HG02623 (cell line): ENCODE data around the gene CACNA2D2.
"Not testable (repeated sequence)": the region's sequence is repeated elsewhere in the genome, so short reads cannot be mapped to it uniquely, and the experiment has no call there.

ENCODE experiments used
- ATAC-seq: cut with Tn5 transposase; IDR thresholded peaks from one replicate; pipeline ENCODE4 v1.9.1; 2021; ENCODE audit warnings: moderate library complexity; ENCODE audit not compliant: unreplicated experiment

Gene CACNA2D2

GRCh38 chr3:50530001-50530970 is 26.9 kb upstream of the CACNA2D2 start:
- ATAC-seq = no peak

GRCh38 chr3:50525987-50526386 is 22.6 kb upstream of the CACNA2D2 start:
- ATAC-seq = no peak

GRCh38 chr3:50525191-50525910 is 21.9 kb upstream of the CACNA2D2 start:
- ATAC-seq = no peak

DNA sequence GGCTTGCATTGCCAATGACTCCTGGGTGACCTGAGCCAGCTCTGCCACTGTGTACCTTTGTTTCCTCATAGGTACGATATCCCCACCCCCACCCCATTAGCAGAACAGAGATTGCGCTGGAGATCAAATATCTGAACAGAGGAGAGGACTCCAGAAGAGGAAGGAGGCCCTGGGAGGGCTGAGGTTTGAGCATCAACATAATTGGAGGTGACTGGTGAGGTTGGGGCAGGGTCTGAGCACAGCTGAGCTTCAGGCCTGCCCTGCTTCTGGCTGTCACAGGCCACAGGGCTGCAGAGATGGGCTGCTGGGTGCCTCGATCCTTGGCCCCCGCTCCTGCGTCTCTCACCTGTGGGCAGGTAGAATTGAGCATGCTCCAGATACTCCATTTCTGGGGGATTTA is 21.3 kb upstream of the CACNA2D2 start:
- no peak for ATAC-seq

DNA sequence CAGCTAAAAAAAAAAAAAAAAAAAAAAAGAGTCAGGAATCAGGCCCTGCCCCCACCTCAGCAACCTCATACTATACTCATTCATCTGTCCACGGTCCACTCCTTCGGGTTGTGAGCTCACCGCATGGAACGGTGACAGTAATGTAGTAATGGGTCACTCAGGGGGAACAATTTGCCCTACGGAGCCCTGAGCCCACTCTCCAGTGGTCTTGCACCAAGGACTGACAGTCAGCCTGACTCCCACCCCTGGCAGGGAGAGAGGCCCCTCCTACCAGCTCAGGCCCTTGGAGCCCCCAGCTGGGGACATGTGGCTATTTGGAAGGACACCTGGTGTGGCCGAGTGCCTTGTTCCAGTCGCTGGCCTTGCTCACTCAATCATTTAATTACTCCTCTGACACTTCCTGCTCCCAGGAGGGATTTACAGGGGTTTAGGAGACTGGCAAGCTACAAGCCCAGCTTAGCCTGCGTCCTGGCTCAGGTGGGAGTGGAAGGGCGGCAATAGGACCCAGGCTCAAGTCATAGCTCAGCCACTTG is 19.9 kb upstream of the CACNA2D2 start:
- no peak for ATAC-seq

GRCh38 chr3:50521572-50521971 is 18.1 kb upstream of the CACNA2D2 start:
- ATAC-seq = no peak

DNA sequence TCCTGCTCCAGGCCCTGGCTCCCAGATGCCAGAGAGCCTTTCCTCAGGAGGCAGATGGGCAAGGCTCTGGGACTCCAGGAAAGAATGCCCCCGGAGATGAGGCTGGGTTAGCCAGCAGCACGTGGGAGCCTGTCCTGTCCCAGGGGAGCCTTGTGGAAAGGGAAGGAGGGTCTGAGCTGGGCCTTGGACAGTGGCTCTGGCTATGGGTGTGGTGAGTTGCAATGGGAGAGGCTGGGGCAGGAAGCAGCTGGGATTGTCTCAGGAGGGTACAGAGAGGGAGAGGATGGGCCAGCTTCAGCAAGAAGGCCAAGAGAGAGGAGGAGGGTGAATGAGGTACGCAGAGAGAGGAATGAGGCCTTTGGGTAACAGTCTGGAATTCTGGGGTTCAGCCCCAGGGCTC is 17.4 kb upstream of the CACNA2D2 start:
- ATAC-seq = no peak

DNA sequence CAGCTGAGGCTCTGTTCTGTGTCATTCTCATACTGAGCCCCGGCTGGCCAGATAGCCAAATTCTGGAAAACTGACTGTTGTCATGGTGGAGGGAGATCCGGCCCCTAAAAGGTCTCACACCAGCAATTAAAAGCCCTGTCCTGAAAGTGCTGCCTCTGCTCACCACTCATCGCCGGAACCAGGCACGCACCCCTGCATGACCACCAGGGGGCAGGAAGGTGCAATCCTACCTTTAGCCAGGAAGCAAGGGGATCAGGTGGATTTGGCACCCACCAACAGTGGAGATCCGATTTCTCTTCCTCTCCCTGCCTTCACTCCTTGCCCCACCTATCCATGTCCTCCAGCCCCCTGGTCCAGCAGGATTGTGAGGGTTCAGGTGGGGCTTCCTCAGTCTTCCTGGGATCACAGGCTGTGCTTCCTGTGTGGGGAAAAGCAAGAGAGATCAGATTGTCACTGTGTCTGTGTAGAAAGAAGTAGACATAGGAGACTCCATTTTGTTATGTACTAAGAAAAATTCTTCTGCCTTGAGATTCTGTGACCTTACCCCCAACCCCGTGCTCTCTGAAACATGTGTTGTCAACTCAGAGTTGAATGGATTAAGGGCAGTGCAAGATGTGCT is 16.1 kb upstream of the CACNA2D2 start:
- ATAC-seq = no peak

GRCh38 chr3:50518436-50518835 is 15.0 kb upstream of the CACNA2D2 start:
- no peak for ATAC-seq

- ATAC-seq = no peak
These were observed 14.3 kb upstream of the CACNA2D2 start for GRCh38 chr3:50517721-50518206.

DNA sequence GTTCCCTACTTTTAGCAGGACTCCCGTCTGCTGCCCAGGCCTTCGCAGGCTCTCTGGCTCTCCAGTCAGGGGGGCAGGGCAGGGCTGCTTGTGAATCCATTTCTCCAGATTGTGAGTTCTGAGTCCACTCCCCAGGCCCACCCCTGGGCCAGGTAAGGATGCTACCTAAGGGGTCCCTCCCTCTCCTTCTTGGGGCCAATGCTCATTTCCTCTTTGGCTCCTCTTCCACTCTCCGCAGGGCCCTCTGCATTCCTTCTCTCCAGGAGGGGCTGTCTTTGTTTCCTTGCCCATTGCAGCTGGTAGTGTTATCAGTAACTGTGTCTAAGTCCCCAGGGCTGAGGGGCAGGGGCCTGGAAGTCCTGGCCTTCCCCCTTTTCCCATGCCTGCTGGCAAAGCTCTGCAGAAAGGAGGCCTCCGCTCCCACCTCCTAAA is 13.0 kb upstream of the CACNA2D2 start:
- ATAC-seq = no peak

GRCh38 chr3:50515565-50516439 is 12.4 kb upstream of the CACNA2D2 start:
- ATAC-seq = no peak

- not testable (repeated sequence) for ATAC-seq
These were observed 9.5 kb upstream of the CACNA2D2 start for GRCh38 chr3:50512908-50513307.

- no peak for ATAC-seq
These were observed 8.7 kb upstream of the CACNA2D2 start for GRCh38 chr3:50512131-50512530.

- ATAC-seq = no peak
These were observed 6.9 kb upstream of the CACNA2D2 start for GRCh38 chr3:50510325-50510724.

- ATAC-seq = no peak
These were observed 6.3 kb upstream of the CACNA2D2 start for GRCh38 chr3:50509715-50510114.

- no peak for ATAC-seq
These were observed 5.4 kb upstream of the CACNA2D2 start for GRCh38 chr3:50508821-50509220.

DNA sequence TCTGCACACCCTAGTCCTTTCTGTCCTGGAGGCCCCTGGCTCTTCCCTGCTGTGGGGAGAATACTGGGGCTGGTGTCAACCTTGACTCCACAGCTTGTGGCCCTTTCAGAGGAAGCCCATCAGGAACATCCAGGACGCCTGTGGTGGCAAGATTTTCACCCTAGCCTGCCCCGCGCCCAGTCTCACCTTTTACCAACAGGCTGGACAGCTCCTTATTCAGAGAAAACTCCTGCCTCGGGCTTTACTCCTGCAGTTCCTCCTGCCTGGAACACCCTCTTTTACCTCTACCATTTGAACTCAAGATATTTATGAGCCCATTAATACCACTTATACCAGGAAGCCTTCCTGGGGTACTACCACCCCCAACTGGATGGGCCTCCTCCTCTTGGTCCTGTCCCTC is 2.7 kb upstream of the CACNA2D2 start:
- no peak for ATAC-seq

DNA sequence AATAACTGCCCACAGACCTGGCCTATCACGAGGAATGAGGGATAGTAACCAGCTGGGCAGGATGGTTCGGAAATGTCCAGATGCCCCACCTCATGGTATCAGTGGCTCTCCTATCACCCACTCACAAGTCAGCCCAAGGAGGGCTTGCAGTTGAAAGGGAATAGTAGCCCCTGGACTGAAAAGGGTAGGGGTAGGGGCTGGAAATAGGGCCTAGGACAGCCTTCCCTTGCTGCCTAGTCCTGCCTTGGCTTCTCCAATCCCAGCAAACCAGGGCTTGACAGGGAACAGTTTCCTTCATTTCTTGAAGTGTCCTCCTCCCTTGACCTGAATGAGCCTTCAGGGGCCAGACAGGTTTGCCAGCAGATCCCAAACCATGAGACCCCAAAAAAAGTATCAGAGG is 1.2 kb upstream of the CACNA2D2 start:
- no peak for ATAC-seq
